HG02678 (cell line): ENCODE results near the gene MEIS2.

Experiments used
- ATAC-seq: cut with Tn5 transposase; IDR thresholded peaks from one replicate; pipeline ENCODE4 v1.9.1; 2021; ENCODE audit warnings: mild to moderate bottlenecking, moderate library complexity; ENCODE audit not compliant: unreplicated experiment

The MEIS2 gene

DNA sequence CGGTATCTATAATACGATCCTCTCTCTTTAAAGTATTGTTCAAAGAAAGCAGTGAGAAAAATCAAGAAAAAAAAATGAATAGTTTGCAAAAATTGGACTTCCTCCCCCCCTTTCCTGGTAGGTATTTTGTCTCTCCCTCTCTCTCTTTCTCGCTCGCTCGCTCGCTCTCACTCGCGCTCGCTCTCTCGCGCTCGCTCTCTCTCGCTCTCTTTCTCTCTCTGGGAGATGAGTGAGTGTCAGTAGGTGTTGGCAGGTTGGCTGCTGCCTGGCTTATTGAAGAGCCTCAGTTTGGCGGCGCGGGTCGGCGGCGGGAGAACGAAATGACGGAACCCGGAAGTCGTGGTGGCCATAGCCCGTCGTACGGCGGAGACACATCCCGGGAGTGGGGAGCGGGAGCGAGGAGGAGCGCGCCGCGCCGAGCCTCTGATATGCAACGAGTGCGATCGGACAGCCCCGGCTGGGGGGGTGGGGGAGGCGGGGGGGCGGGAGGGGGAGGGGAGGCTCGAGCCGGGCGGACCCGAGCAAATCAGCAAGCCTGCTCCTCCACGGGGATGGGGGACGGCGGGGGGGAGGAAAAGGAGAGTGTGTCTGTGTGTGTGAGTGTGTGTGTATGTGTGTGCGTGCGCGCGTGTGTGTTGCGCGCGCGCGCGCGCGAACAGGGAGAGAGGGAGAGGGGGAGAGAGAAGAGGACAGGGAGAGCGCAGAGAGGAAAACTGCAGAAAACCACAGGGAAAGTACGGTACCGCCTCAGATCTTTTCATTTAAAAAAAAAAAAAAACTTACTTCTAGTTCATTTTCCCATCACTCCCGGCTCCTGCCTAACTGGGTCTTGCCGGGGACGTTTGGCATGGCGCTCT lies at the start of gene MEIS2:
Gene MEIS2, minus strand, starts transcription at position 441 of the 857 bp plus-strand sequence. CDS start 1,083 bp downstream, outside the sequence.
- peak; percentile 44 for ATAC-seq

DNA sequence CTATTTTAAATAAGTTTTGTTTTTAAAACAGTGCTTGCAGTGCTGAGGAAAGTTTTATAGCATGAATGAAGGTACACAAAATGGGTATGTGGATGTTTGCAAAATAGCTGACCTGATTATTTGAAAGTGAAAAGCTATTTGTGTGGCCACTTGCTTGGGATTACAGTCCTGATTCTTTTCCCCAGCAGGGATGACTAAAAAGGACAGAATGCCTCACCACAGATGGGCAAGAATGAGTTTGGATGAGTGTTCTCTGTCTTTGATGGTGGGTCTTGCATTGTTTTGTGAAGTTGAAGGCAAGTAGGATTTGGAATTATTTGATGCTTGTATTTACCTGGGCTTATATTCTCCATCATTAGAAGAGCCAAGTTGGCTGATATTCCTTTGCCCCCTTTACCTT lies 48.8 kb upstream of the MEIS2 start:
- no peak for ATAC-seq

DNA sequence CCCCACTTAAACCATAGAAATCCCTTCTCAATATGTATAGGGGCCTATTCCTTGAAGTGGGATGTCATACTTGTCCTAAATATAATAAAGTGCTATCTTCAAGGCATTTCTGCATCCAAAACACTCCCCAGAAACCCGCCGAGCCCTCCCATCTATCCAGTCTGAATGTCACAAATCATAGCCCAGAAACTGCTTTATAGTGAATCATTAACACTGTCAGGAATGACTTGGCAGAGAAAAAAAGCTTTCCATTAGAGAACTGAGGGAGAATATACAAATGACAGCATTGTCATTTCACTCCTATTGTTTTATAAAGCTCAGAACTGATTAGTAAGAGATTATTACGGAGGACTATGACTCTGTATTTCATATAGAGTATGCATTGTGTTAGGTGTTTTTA lies 48.4 kb upstream of the MEIS2 start:
- ATAC-seq: no peak

DNA sequence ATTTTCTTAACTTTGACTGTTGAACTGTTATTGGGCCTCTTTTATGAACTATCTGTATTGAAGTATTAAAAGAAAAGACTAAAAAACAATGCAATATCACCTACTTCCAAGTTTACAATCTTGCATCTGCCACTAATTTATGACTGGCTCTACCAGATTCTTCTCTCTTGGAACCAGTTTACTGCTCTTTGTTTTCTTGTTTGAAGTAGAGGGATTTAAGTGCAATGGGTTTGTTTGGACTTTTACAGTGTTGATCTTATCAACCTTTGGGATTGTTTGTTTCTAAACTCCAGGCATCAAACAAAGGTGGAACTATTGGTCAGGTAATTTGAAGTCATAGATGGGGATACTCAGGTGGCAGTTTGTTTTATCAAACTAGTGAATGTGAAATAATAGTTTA lies 43.0 kb upstream of the MEIS2 start:
- no peak for ATAC-seq

DNA sequence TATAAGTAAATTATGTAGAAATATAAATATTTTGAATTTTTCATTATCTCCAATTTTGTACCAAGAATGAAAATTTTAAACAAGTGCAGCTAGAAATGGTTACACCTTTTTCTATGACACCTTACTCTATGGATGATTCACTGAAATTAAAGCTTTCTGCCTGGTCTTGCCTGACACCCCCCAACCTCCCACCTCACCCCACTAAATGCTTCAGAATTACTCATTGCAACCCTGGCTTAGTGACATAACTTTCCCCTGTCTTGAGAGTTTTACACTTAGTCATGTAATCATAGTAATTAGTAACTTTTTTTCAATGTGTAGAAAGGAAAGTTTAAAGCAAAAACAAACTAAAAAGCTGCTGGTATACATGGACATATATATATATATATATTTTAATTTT lies 42.0 kb upstream of the MEIS2 start:
- ATAC-seq: no peak

DNA sequence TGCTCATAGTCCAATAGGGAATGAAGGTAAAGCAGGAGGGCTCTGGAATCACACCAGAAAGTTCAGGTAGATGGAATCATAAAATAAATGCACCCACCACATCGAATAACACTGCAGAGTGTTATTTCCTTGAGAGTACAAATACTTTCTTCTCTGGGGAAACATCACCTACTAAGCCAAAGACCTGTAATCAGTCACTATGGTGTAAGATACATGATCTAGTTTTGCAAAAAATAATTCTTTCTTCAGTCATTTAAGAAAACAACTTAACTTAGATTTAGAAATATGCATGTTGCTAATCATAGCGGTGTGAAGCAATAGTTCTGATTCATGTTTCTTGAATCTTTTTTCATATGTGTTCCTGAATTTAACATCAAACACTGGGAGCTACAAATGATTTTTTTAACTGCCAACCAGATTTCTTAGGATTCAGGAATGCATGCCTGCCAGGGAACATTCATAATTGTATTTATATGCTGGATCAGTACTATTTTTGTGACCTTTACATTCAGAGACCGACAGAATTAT lies 40.2 kb upstream of the MEIS2 start:
- ATAC-seq: no peak

DNA sequence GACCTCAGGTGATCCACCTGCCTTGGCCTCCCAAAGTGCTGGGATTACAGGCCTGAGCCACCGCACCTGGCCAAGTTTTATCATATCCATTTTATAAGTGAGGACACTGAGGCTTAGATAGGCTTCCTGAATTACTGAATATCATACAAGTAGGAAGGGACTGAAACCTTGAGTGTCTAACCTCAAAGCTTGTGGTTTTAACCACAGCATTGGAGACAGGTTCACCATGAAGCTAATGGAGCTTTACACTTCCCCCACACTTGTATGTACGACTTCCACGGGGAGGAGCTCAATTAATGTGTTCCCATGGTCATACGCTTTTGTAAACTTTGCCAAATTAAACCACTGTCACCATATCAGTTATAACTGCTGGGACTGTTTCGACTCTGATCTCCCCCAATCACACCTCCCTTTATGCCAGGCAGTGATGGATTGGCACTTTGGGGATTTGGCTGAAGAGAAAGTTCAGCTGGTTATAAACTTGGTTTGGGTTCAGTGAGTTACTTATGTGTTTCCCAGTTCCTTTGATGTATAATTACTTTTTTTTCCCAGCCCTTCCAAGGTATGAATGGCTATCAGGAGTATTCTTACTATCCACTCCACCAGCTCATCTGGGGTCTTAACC lies 38.4 kb upstream of the MEIS2 start:
- ATAC-seq: no peak

DNA sequence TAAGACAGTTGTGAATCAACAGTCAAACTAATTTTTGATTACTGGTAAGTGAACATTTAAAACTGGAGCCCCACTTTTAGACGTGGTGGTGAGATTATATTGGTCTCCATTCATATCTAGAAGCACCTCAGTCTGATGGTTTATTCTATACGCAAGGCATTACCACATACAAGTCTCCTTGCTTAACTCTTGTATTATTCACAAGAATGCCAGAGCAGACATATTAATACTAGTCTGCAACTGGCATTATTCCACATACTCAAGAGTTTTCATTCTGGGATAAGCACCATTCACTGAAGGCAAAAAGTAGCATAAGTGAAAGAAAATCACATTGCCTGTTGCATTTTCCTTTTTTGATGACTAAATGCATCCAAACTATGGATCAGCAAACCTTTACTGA lies 36.9 kb upstream of the MEIS2 start:
- no peak for ATAC-seq

DNA sequence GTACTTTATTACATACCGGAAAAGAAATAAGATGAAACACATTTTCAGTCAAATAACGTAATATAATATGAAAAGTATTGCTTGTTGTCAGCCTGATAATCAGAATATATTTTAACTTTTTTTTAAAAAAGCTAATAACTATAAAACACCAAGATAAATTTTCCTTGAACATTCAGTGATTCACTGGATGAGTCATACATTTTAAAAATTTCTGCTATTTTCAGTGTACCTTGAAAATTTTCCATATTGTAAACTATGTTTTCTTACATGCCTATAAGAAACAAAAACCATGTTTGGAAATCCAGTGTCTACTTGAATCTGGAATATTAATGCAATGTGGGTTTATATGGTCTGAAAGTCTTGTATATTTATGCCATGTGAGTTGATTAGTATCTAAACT lies 36.3 kb upstream of the MEIS2 start:
- ATAC-seq: no peak

DNA sequence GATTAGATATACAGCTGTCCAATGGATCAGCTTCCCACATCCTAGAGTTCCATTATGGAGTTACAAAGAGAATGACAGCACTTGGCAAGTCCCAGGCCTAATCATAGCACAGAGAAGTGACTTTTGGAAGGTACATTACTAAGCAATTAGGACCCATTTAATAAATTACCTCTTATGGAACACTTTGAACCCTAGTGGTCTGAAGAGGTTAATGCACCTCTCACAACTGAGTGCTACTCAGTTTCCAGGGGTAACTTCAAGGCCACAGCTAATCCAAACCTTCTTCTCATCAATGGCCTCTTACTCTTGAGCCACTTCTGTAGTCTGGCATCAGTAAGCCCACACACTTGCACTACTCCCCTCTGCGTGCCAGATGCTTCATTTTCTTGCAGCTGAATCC lies 34.9 kb upstream of the MEIS2 start:
- peak; percentile 82 for ATAC-seq

DNA sequence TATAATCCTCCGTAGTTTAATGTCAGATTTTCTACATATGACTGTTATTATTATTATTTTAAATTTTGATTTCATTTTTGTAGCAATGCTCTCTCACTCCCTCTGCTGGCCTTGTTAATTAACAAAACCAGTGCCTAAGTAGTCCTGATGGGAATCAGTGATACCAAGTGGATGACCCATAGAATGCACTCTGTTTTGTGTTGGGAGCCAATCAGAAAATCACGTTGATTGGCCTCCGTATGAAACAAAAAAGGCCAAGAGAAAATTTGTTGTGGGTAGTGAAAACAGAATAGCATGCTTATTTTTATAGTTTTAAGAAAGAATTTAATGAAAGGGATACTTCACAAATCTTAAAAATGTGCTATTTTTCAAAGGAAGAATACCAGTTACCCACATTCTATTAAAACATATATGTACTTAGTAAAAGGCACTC lies 34.4 kb upstream of the MEIS2 start:
- no peak for ATAC-seq

DNA sequence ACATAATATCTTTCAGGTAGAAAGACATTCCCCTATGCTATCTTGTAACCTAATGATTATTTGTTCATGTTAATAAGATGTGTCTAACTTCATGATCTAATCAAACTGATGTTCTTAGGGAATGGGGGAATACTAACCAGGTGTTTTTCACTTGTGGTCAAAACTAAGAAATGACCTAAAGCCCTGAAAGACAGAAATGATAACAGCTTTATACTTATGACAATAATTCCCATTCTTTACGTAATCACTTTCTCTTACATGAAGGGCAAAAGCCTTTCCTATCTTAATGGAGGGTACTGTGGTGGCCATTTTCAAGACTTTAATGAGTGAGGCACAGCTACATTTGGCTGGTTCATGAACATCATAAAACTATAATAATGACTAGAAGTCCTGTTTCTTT lies 33.9 kb upstream of the MEIS2 start:
- no peak for ATAC-seq

DNA sequence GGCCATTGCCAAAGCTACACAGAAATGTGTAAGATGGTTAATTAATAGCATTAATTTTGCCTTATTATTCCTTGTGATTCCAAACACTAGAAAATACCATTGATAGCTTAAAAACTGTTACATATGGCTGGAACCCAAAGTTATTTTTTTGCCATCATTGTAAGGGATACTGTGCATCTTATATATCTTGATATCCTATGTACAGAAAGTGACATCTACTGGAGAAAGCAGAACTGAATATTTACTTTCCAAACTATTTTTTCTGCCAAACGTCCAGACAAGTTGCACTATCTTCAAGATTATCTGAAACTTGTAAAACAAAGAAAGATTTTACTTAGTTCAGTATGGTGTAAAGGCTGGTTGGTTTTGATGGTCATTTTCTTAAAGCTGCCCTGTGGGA lies 33.3 kb upstream of the MEIS2 start:
- ATAC-seq: no peak

DNA sequence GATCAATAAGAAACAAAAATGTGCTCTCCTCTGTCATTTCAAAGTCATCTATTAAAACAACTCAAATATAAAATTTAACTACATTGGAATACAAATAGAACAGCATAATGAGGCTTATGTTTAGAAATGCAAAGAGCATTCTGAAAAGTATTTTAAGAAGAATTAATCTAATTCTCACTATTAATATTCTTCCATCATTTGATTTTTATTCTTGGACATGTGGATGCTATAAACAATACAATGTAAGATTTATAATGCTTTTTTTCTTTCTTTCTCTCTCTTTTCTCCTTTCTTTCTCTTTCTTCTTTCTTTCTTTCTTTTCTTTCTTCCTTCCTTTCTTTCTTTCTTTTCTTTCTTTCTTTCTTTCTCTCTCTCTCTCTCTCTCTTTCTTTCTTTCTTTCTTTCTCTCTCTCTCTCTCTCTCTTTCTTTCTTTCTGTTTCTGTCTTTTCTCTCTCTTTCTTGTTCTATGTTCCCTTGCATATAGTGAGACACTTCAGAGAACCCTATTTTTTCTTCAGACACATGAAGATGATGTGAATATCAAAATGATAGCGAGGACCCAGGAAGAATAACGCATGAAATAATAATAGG lies 32.6 kb upstream of the MEIS2 start:
- ATAC-seq: no peak

DNA sequence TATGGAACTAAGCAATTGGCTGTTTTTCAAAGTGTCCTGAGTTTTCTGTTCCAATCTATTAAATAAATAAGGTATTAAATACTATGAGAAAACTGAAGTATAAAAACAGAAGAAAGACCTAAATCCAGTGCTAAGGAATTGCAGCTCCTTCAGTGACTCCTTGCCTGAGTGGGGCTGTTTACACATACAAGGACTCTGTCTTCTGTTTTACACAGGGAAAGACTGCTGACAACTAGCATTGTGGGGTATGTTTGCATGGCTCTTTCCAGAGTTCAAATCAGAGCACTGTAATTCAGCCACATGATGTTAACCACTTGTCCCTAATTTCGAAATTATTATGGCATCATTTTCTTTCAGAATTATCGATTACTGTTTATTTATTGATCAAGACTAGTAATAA lies 31.3 kb upstream of the MEIS2 start:
- no peak for ATAC-seq

DNA sequence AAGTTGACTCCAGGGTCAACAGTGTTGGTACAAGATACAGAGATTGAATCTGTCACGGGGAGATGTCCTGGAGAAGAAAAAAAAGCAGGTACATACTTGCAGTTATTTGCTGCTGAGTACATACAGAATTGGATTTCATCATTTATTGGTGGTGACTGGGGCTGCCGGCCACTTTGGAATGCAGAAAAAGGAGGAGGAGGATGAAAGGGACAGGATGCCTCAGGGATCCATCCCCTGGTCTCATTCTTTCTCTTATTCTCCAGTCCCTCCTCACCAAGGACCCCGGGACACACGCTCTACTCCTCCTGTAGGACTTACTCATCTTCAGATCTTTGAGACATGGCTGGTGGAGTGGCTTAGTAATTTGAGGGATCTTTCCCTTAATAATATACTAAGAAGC lies 30.0 kb upstream of the MEIS2 start:
- ATAC-seq: no peak

DNA sequence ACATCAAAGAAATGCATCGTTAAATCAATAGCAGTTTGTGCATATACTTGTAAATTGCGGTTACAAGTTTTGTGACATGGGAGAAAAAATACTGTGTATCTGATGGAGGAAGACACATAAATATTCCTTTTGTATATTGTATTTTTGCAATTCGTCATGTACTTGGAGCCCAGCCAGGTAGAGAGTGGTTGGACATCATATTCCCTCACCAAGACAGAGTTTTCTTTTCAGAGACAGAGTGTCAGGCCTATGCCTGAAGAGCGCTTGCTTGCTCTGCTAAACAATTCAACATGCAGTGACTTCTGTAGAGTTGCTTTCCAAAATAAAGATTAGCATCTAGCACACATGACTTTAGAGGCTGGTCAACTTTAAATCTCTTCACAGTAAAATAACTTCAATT lies 24.8 kb upstream of the MEIS2 start:
- ATAC-seq: no peak

DNA sequence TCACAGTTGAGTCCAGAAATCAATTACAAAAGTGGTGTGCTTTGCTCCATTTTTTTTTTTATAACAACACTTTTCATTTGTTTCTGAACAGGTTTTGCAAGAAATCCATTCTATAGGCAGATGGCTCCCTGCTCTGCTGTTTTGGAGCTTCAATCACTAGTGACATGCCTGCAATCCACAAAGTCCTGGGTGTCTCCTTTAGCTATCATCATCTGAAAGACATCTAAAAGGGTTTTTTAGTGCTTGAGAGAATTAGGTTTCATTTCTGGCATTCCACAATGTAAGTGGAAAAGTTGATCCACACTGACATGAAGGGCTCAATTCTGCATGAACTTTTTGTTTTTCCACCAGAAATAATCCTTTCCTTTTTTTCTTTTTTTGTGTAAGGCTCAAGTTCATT lies 24.0 kb upstream of the MEIS2 start:
- no peak for ATAC-seq

DNA sequence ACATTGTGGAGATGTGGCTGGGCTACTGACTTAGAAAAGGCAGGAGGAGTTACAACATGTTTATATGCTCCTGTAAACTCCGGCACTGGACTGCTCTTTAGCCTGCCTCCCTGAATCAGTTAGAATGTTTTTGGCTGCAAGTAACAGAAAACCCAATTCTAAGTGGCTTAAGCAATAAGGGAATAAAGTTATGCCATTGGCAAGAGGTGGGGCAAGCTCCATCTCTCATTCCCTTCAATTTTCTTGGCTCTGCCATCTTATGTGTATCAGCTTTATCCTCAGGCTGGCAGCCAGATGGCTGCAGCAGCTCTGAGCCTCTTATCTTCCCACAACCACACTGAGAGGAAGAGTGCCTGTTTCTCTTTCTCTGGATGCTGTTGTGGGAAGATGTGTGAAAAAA lies 22.4 kb upstream of the MEIS2 start:
- ATAC-seq: no peak

DNA sequence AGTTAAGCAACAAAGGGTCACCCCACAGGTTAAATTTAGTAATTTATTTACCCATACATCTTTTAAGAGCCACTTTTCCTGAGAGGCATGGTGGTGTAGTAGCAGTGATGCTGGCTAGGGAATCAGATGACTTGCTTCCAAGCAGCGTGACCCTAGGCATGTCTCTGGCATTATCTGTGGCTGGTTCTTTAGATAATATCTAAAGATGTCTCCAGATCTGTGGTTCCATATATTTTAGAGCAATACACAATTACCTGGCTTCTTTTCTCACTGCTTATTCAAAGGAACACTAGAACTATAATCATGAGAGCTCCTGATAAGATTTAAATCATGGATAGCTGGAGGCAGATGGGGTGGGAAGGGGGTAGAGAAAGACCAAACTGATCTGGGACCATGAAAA lies 21.1 kb upstream of the MEIS2 start:
- ATAC-seq: no peak

DNA sequence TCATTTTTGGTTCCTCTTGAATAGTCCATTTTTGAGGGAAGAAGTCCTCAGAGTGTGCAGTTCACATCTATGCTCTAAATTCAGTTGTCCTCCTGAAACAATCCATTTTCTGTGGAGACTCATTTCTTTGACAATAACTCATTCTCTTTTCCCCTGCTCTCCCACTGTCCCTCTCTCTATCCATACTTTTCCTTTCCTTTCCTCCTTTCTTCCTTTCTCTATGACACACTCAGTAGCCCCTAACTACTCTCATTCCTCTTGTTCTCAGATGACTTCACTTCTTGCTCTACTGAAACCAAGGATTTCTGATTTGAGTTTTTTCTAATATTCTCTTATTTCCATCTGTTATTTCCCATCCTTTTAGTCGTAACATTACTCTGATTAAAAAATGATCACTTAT lies 16.7 kb upstream of the MEIS2 start:
- ATAC-seq: no peak

DNA sequence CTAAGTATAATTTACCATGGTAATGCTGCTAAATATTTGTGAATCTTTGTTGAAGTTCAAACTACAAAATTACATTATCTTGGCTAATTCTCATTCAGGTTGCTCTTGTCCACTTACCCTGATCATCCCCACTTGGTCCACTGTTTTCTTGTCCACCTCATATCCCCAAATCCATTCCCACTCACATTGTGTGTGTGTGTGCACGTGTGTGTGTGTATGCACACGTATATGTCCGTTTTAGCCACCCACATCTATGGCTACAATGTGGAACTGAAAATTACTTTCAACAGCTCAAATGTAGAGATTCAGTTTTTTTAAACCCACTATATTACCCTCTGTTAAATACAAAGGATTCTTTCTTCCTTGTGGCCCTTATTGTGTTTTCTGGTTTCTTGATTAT lies 15.2 kb upstream of the MEIS2 start:
- no peak for ATAC-seq
